AG04449 (cell line): Measurements from ENCODE around the gene CREB5.

Experiments used
- CTCF ChIA-PET: fragments of 350-600 bp; formaldehyde crosslinking; extraction: SDS; loops from one replicate; lab custom pipeline; 2021; ENCODE audit warnings: antibody characterized with exemption; lab: Yijun Ruan, JAX
- POLR2A ChIA-PET: fragments of 400-600, 350-600 bp; formaldehyde crosslinking; extraction: SDS; loops from one replicate; lab custom pipeline; 2020; ENCODE audit warnings: antibody characterized with exemption, inconsistent platforms; lab: Yijun Ruan, JAX
- DNase-seq: peaks from one replicate; pipeline ENCODE4 v3.0.0-alpha.2; 2010; ENCODE audit warnings: low read depth, low spot score
- H3K4me3 ChIP-seq: 2 replicates; pipeline ENCODE4 v1.5.1; 2011; ENCODE audit warnings: low read depth, mild to moderate bottlenecking, control low read depth, low read length
- TF ChIP-seq, protein P1 (sequence below): IDR thresholded peaks from one replicate; pipeline ENCODE4 v1.5.1; 2011; ENCODE audit warnings: mild to moderate bottlenecking, moderate library complexity, low read length, control low read depth, inconsistent platforms; ENCODE audit not compliant: insufficient read depth; ENCODE audit errors: missing control alignments

The CREB5 gene

DNA sequence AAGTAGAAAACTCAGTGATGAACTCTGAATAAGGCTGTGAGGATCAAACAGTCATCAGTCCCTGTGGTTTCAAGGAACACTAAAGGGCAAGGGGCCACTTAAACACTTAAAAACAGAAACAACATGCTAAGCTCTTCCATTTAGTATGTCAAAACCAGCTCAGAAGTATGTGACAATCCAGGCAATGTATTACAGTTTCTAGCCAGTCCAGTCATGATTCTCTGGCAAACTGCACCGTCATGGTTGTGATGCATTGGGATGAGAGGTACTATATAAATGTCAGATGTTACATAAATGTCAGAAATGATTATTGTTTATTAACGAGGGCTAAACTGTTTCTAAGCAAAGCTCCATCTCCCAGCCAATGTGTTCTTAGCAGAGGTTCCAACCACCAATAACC lies 4.7 kb upstream of the CREB5 start:
- CTCF ChIA-PET: interaction anchor here (1.0 to 2.4 kb wide), 6 partner anchors 8 to 111 kb away, joined by 3 to 11 read pairs (median 4); no protein-coding TSS in a partner anchor
- DNase-seq: peak; percentile 14
- TF ChIP-seq, protein P1, sequence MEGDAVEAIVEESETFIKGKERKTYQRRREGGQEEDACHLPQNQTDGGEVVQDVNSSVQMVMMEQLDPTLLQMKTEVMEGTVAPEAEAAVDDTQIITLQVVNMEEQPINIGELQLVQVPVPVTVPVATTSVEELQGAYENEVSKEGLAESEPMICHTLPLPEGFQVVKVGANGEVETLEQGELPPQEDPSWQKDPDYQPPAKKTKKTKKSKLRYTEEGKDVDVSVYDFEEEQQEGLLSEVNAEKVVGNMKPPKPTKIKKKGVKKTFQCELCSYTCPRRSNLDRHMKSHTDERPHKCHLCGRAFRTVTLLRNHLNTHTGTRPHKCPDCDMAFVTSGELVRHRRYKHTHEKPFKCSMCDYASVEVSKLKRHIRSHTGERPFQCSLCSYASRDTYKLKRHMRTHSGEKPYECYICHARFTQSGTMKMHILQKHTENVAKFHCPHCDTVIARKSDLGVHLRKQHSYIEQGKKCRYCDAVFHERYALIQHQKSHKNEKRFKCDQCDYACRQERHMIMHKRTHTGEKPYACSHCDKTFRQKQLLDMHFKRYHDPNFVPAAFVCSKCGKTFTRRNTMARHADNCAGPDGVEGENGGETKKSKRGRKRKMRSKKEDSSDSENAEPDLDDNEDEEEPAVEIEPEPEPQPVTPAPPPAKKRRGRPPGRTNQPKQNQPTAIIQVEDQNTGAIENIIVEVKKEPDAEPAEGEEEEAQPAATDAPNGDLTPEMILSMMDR: no peak
- POLR2A ChIA-PET: no interaction called here
- no peak overlapping the region for H3K4me3 ChIP-seq

DNA sequence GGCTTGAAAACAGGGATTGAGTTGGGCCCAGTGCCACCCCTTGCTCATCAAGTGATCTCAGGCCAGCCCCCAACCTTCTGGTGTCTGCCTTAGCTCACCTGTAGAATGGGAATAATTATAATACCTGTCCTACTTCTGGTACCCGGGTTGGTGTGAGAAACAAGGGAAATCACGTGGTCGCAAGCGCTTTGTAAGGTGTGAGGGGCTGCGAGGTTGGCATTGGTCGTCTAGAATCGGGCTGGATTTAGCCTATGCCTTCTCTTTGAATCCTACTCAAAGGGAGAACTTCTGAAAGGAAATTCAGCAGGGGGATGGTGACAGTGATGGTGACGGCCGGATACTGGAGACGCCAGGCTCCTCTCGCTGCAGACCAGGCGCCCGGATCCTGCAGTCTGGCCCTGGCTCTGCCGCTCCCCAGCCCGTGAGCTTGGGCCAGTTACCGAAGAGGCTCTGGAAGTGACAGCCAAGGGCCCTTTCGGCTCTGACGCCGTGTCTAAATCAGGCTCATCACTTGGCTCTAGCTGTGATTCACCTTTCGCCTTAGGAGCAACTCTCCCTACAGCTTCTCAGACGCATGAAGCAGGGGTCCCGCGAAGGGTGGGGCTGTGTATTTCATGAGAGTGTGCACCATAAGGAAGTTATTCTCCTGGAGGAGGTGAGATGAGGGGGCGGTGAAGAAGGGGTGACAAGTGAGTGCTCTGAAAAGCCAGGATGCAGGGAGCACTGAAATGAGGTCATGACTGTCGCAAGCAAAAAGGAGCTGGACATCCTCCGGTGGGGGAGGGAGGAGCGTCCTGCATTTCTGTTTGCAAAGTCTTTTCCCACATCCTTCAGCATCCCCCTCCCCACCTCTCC lies 4.0 kb upstream of the CREB5 start:
- no peak overlapping the region for H3K4me3 ChIP-seq
- TF ChIP-seq, protein P1: no peak
- DNase-seq: no peak
- CTCF ChIA-PET: interaction anchor here (1.0 to 2.0 kb wide), 4 partner anchors 20 to 112 kb away, joined by 3 to 5 read pairs (median 4); no protein-coding TSS in a partner anchor
- POLR2A ChIA-PET: no interaction called here

DNA sequence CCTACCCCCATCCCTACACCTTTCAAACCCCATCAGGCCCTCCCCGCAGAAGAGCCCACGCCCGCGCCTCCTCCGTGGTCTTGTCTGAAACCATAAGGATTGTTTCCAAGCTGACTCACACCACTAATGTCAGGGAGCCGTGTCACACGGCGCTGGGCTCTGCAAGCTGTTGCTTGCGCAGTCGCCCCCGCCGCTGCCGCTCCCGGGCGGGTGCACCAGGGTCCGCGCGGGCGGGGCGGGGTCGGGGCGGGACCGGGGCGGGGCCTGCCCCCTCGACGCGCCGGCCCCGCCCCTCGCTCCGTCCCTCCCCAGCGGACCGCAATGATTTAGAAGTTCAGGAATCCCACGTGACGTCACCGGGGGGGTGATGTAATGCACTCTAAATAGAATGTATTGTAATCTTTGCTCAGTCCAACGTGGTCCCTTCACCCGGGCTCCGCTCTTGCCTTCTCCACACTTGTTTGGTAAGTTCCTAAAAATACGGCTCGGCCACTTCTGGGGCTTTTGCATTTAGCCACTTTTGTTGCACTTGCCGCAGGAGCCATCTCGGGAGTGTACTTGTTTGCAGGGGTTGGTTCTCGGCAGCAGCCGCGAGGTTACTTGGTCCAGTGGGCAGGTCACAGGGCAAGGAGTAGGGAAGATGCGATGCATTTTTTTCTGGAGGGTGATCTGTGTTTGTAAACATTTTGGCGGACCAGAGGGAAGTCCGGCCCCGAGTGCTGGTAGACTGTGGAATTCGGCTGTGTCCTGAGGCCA lies 3.2 kb upstream of the CREB5 start:
- peak overlapping the region; percentile 67 for H3K4me3 ChIP-seq
- CTCF ChIA-PET: interaction anchor here (1.0 to 2.0 kb wide), 2 partner anchors 21 to 112 kb away, joined by 3 to 5 read pairs (median 3); no protein-coding TSS in a partner anchor
- POLR2A ChIA-PET: no interaction called here
- DNase-seq: peak; percentile 74
- TF ChIP-seq, protein P1: no peak

DNA sequence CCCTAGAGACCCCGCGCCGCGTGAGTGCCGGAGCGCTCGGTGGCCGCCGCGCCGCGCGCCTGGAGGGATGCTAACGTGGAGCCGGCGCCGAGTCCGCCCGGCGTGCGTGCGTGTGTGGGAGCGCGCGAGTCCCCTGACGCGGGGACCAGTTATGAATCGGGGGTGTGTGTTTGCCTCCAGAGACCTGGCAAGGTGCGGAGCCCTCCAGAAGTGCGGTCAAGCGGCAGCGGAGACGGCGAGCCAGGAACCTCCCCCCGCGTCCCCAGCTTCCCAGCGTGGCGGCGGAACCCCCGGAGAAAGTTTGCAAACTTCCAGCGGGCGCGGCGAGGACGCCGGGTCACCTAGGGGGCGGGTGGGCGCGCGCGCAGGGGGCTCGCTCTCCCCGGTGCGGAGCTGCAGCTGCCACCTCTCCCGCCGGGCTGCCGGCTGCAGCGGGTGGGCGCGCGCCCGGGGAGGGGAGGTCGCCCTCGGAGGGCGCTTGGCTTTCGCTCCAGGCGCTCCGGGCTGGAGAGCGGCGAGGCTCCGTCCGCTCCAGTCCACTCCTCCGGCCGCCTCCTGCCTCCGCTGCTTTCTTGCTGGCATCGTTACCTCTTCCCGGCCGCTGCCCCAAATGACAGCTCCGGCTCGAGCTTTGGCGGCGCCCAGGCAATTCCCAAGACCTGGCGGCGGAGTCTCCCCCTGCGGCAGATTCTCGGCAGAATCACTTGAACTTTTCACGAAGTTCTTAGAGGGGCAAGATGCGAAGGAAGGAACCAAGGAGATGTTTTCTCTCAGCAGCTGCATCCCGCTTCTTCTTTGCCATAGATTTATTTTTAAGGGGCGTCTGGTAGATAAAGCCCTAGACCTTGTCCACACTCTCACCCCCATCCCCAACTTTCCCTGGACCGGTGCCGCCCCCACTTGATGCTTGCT lies 2.3 kb upstream of the CREB5 start:
- peak overlapping the region; percentile 67 for H3K4me3 ChIP-seq
- TF ChIP-seq, protein P1: no peak
- ChIA-PET POLR2A (no interaction called here), CTCF (interaction anchor here (0.6 to 1.2 kb wide), 4 partner anchors 76 to 510 kb away, joined by 3 read pairs; no protein-coding TSS in a partner anchor)
- no peak for DNase-seq

DNA sequence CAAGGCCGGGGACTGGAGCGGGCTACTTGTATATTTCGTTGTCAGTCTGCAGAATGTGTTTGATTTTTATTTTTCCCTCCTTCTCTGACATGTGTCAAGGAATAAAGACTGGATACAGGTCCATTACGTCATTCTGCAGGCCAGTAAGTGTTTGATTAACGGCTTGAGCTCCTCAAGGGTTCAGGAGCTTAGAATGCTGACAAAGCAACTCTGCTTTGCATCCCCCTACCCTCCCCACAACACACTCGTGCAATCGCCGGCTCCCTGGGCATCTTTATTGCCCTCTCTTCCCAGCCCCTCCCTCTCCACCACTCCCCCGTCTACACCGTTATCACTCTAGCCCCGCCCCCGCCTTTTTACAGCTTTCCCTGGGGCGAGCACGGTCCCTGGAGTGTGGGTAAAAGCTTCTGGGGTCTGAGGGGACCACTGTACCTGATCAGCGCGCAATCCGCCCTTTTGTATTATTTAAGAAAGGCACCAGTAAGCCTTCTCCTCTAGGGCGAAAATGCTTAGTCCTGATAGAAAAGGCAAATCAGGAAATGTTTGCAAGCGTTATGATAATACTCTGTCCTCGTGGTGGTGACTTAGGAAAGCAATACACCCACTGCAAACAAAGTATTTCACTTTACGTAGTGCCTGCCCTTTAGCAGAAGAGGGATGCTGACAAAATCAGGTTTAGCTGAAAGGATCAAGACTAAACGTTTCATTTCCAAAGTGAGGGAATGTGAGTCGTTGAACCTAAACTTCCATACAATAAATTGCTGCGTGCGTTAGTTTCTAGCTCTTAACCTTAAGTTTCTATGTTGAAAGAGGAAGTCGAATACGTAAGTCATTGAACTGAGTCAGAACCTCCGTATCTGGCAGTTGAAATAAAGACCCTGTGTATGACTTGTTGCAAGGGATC lies 1.4 kb upstream of the CREB5 start:
- peak overlapping the region; percentile 67 for H3K4me3 ChIP-seq
- ChIA-PET POLR2A (no interaction called here), CTCF (interaction anchor here (0.6 to 1.4 kb wide), 6 partner anchors 10 to 509 kb away, joined by 3 to 6 read pairs (median 3); no protein-coding TSS in a partner anchor)
- TF ChIP-seq, protein P1: no peak
- no peak for DNase-seq
